Activated naive CD4-positive, alpha-beta T cell treated with anti-CD3 and anti-CD28 coated beads for 36 hours (primary cell): ENCODE results near the gene RARG. TPM values are rescaled to one million over a fixed set of nuclear protein-coding genes. Genes with fewer than 3 reads are reported as not detected.
A peak's percentile ranks its signal among the peaks of the same experiment; 100 is the strongest.

ENCODE experiments used
- CTCF ChIA-PET: fragments of 350-600 bp; sonication (Branson Sonifier 250); formaldehyde crosslinking; loops from one replicate; lab custom pipeline; 2021; ENCODE audit warnings: antibody characterized with exemption; lab: Charles Lee
- DNase-seq: peaks from one replicate; pipeline ENCODE4 v3.0.0-alpha.2; 2020
- H3K27ac Mint-ChIP-seq: one replicate; pipeline ENCODE4 v1.8.0; 2021; ENCODE audit warnings: mild to moderate bottlenecking, mixed read lengths
- H3K27me3 Mint-ChIP-seq: one replicate; pipeline ENCODE4 v1.8.0; 2021; ENCODE audit warnings: low read depth, mixed read lengths
- H3K36me3 Mint-ChIP-seq: one replicate; pipeline ENCODE4 v1.8.0; 2021; ENCODE audit warnings: low read depth, mixed read lengths
- H3K4me1 Mint-ChIP-seq: one replicate; pipeline ENCODE4 v1.8.0; 2021; ENCODE audit warnings: low read depth, mixed read lengths
- H3K4me3 Mint-ChIP-seq: one replicate; pipeline ENCODE4 v1.8.0; 2021; ENCODE audit warnings: mild to moderate bottlenecking, moderate library complexity, mixed read lengths
- H3K9me3 Mint-ChIP-seq: one replicate; pipeline ENCODE4 v1.8.0; 2021; ENCODE audit warnings: mixed read lengths
- intact Hi-C: fragments of 100-400 bp; cut with micrococcal nuclease; formaldehyde crosslinking; loops from one replicate; pipeline ENCODE4 v1.15.1; 2023
- total RNA-seq, 2 experiments: library from RNA; stranded (reverse); gene quantifications; one replicate each; pipeline ENCODE4 v1.2.3, GENCODE V29; 2021

RARG gene
- total RNA-seq, 2 experiments from 2014 or later = 4.0 to 4.6 TPM

DNA sequence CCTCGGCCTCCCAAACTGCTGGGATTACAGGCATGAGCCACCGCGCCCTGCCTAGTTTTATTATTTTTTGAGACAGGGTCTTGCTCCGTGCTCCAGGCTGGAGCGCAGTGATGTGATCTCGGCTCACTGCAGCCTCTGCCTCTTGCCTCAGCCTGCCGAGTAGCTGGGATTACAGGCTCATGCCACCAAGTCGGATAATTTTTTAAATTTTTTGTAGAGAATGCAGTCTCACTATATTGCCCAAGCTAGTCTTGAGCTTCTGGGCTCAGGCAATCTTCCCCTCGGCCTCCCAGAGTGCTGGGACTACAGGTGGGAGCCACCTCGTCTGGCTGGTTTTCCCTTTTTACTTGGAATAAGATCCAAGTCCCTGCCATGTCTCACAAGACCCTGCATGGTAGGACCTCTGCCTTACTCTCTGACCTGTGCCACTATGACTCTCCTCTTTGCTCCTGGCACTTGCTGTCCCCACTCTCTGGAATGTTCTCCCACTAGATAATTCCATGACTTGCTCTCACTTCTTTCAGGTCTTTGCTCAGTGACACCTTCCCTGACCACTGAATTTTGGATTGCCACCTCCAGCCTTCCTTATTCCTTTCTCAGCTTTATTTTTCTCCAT lies 7.7 kb upstream of the RARG start:
- H3K9me3 Mint-ChIP-seq = no peaks in the 10 kb centered on the region
- intact Hi-C loops = no loop called here
- no peak for DNase-seq
- H3K4me1 Mint-ChIP-seq = peaks cover 22% of the 10 kb centered on the region
- H3K27me3 Mint-ChIP-seq = no peaks in the 10 kb centered on the region
- H3K4me3 Mint-ChIP-seq = no peak overlapping the region
- CTCF ChIA-PET = interaction anchor here (7.5 kb wide), 1 partner anchor 26 kb away, joined by 42 read pairs; no protein-coding TSS in a partner anchor
- no peak overlapping the region for H3K27ac Mint-ChIP-seq
- H3K36me3 Mint-ChIP-seq = no peaks in the 10 kb centered on the region

DNA sequence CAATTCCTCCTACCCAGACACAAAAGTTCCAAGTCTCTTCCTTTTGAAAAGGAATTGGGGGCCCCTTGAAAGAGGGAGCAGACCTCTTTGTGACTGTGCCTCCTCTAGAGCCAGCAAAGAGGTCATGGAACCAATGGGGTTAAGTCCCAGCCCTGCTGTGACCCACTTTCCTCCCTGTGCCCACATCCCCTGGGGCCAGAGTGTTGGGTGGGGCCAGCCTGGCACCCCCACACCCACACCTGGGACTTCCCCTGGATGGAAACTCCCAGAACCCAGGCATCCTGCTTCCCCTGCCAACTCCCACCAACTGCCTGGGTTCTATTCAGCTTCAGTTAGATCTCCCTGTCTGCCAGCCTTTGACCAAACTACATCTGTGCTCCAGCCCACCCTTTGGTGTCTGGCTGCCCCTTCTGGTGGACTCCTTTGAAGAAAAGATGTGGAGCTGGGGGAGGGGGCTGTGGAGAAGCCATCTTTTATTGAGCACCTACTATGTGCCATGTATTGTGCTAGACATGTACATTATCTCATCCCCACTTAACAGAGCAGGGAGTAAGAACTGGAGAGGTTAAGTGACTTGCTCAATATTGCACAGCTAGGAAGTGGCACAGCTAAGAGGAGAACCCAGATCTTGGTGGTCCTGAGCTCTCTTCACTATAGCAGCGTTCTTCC lies 4.6 kb upstream of the RARG start:
- Mint-ChIP-seq H3K27ac (peak overlapping the region; percentile 20), H3K4me1 (peaks cover 43% of the 10 kb centered on the region), H3K4me3 (no peak overlapping the region), H3K36me3 (no peaks in the 10 kb centered on the region), H3K9me3 (no peaks in the 10 kb centered on the region), H3K27me3 (no peaks in the 10 kb centered on the region)
- intact Hi-C loops = loop anchor here (2.0 kb wide), 1 partner anchor 16 kb away; no protein-coding TSS in a partner anchor
- CTCF ChIA-PET = interaction anchor here (0.9 to 3.4 kb wide), 9 partner anchors 13 to 84 kb away, joined by 3 to 16 read pairs (median 4); partner anchors contain the start of genes AAAS and ESPL1
- DNase-seq = peak; percentile 55

DNA sequence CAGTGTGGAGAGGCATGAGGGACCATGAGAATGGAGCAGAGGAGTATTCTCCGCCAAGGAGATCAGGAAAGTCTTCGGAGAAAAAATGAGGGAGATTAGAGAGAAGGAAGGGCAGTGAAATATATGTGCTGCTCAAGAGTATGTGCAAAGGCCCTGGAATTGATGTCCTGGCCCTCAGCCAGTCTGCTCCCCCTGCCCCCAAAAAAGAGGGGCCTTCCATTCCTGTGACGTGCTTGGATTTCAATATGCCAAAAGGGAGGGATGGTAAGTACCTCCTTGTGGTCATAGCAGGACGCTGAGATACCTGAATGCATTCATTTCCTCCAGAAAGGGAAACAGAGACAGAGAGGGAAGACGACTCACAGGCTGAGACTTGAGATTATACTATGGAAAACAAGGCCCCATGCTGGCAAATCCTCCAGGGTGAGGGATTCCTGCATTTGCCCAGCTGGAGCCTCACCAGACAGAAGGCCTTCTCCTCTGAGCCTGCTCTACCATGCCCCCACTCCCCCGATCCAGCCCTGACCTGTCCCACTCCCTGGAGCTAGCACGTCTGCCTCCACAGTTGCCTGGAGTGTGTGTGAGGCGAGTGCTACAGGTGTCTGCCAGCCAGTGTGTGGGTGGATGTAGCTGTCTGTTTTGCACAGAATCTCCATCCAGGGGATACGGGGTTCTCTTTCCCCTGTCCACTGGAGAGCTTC lies 3.9 kb upstream of the RARG start:
- intact Hi-C loops = loop anchor here (2.0 kb wide), 1 partner anchor 15 kb away; no protein-coding TSS in a partner anchor
- no peaks in the 10 kb centered on the region for H3K27me3 Mint-ChIP-seq

DNA sequence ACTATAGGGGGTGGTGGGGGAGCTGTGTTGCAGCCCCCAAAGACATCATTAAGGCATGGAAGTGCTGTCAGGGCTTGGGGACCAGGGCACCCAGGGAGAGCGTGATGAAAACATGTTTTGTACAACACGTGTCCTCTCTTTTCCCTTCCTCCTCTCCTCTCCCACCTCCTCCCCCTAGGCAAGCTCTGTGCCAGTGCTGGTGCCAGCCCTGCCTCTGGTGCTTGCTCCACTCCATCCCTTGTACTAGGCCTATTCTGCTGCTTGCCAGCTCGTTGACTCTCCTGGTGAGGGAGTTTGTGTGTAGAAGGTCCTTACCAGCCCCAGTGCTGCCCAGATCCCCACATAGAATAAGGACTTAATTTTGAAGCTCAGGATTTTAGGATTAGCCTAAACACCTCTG lies 3.2 kb upstream of the RARG start:
- Mint-ChIP-seq H3K4me3 (no peak overlapping the region), H3K36me3 (no peaks in the 10 kb centered on the region), H3K9me3 (no peaks in the 10 kb centered on the region), H3K27ac (no peak overlapping the region), H3K4me1 (peaks cover 43% of the 10 kb centered on the region), H3K27me3 (no peaks in the 10 kb centered on the region)
- no peak for DNase-seq
- intact Hi-C loops = no loop called here
- CTCF ChIA-PET = interaction anchor here (0.7 to 2.1 kb wide), 4 partner anchors 14 to 33 kb away, joined by 3 to 9 read pairs (median 4); partner anchors contain the start of gene ESPL1

More for the DNA sequence above, 3.9 kb upstream of the RARG start:
- peak; percentile 37 for DNase-seq
- peaks cover 43% of the 10 kb centered on the region for H3K4me1 Mint-ChIP-seq
- no peaks in the 10 kb centered on the region for H3K9me3 Mint-ChIP-seq
- no peak overlapping the region for H3K4me3 Mint-ChIP-seq
- no peaks in the 10 kb centered on the region for H3K36me3 Mint-ChIP-seq
- peak overlapping the region; percentile 20 for H3K27ac Mint-ChIP-seq
- CTCF ChIA-PET = interaction anchor here (0.9 to 3.4 kb wide), 8 partner anchors 13 to 85 kb away, joined by 3 to 16 read pairs (median 5); partner anchors contain the start of genes AAAS and ESPL1

DNA sequence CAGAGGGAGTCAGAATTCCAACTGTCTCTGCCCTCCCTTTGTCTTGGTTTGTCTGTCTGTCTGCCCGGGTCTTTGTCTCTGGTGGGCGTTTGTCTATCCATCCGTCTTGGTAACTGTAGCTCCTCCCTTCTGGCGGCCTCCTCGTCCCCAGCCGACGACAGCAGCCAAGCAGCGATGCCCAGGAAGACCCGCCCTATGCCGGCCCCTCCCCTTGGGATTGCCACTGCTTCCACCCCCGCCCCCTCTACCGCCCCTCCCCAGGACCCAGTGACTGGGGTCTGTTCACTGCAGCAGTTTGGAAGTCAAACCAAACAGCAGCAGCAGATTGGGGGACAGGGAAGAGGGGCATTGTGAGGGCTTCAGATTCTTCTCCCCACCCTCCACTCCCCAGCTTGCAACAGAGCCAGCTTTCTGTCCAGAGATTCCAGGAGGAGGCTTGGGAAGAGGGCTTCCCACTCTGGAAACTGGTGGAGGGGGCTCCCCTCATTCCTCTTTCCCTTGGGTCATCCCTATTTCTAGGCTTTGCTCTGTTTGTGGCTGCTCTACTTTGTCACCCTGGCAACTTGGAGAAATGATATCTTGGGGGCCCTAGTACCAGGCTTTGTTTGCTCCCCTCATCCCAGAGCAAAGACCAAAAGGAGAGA lies 2.4 kb upstream of the RARG start:
- DNase-seq = no peak
- Mint-ChIP-seq H3K9me3 (no peaks in the 10 kb centered on the region), H3K27me3 (no peaks in the 10 kb centered on the region), H3K4me1 (peaks cover 47% of the 10 kb centered on the region), H3K4me3 (no peak overlapping the region), H3K27ac (no peak overlapping the region), H3K36me3 (no peaks in the 10 kb centered on the region)
- intact Hi-C loops = no loop called here
- CTCF ChIA-PET = interaction anchor here (2.5 kb wide), 1 partner anchor 20 kb away, joined by 12 read pairs; no protein-coding TSS in a partner anchor

DNA sequence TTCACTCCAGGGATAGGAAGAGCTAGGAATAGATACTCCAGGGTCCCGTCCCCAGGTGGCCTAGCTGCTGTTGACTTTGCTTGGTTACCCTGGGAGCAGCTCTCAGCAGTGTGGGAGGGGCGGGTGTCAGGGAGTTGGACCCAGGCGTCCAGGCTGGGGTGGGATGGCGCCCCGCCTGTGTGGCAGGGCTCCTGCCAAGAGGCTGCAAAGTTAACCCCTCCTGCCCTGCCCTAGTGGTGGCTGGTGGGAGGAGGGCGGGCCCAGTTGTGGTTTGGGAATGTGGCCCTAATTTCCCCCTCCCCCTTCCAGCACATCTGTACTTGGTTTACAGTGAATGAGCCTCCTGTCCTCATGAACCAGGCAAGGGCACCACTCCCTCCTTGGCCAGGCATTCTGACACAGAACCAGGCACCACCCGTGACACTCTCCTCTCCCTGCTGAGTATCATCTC lies 1.7 kb upstream of the RARG start:
- no peaks in the 10 kb centered on the region for H3K36me3 Mint-ChIP-seq
- no peak overlapping the region for H3K27ac Mint-ChIP-seq
- no peaks in the 10 kb centered on the region for H3K27me3 Mint-ChIP-seq
- no peaks in the 10 kb centered on the region for H3K9me3 Mint-ChIP-seq
- CTCF ChIA-PET = interaction anchor here (0.9 to 2.5 kb wide), 2 partner anchors 20 to 22 kb away, joined by 3 to 12 read pairs; no protein-coding TSS in a partner anchor
- DNase-seq = no peak
- intact Hi-C loops = no loop called here
- peaks cover 49% of the 10 kb centered on the region for H3K4me1 Mint-ChIP-seq
- no peak overlapping the region for H3K4me3 Mint-ChIP-seq

DNA sequence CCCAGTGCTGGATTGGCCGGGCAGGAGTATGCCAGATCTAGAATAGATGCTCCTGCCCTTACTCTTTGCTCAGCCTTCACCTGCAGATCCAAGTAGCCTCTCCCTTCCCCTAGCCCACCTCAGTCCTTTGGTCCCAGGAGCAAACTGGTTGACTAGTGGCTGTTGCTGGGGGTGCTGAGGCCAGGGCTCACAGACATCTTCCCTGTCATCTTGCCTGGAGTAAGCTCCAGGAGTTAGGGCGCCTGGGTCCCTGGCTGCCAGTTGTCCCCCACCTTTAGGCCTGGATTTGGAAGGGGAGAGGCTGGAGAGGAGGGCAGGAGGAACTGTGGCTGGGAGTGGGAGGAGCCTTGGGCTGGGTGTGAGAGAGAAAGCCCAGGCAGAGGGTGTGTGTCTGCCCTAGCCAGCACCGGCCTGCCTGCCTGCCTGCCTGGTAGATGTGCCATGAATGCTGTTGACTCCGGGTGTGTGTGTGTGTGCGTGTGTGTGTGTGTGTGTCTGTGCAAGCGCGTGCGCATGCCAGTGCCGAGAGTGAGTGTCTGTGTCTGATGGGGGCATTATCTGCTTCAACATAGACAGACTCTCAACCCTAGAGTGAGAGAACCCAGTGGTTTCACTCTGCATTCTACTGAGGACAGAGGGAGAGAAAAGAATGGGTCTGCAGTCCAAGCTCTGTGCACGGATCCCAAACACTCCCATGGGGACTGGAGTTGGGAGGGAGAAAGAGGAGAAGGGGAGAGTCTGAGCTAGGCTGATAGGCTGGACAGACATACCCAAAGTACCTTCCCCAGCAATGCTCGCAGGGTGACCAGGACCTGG lies 845 bp upstream of the RARG start:
- H3K27ac Mint-ChIP-seq = no peak overlapping the region
- peak overlapping the region; percentile 82 for H3K4me3 Mint-ChIP-seq
- DNase-seq = no peak
- H3K4me1 Mint-ChIP-seq = peaks cover 56% of the 10 kb centered on the region
- H3K36me3 Mint-ChIP-seq = no peaks in the 10 kb centered on the region
- no peaks in the 10 kb centered on the region for H3K27me3 Mint-ChIP-seq
- CTCF ChIA-PET = interaction anchor here (0.6 to 2.5 kb wide), 5 partner anchors 19 to 91 kb away, joined by 3 to 12 read pairs (median 4); partner anchors contain the start of gene ESPL1
- intact Hi-C loops = loop anchor here (1.0 kb wide), 1 partner anchor 10 kb away; no protein-coding TSS in a partner anchor
- H3K9me3 Mint-ChIP-seq = no peaks in the 10 kb centered on the region

DNA sequence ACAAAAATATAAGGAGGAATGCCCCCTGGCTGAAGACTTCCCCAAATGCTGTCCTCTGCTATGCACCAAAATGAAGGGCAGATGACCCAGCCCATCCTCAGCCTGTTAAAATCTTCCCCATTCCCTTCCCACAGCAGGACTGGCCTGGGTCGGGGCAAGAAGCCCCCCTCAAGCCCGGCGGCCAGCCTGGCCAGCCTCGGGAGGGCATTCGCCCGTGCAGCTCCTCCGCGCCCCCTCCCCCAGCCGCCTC lies 413 bp downstream of the RARG start:
- H3K36me3 Mint-ChIP-seq = no peaks in the 10 kb centered on the region
- H3K4me3 Mint-ChIP-seq = peak overlapping the region; percentile 30
- no peak for DNase-seq
- no peak overlapping the region for H3K27ac Mint-ChIP-seq
- H3K9me3 Mint-ChIP-seq = no peaks in the 10 kb centered on the region
- intact Hi-C loops = no loop called here
- CTCF ChIA-PET = interaction anchor here (0.6 kb wide), 1 partner anchor 14 kb away, joined by 3 read pairs; no protein-coding TSS in a partner anchor
- H3K27me3 Mint-ChIP-seq = no peaks in the 10 kb centered on the region
- H3K4me1 Mint-ChIP-seq = peaks cover 58% of the 10 kb centered on the region

DNA sequence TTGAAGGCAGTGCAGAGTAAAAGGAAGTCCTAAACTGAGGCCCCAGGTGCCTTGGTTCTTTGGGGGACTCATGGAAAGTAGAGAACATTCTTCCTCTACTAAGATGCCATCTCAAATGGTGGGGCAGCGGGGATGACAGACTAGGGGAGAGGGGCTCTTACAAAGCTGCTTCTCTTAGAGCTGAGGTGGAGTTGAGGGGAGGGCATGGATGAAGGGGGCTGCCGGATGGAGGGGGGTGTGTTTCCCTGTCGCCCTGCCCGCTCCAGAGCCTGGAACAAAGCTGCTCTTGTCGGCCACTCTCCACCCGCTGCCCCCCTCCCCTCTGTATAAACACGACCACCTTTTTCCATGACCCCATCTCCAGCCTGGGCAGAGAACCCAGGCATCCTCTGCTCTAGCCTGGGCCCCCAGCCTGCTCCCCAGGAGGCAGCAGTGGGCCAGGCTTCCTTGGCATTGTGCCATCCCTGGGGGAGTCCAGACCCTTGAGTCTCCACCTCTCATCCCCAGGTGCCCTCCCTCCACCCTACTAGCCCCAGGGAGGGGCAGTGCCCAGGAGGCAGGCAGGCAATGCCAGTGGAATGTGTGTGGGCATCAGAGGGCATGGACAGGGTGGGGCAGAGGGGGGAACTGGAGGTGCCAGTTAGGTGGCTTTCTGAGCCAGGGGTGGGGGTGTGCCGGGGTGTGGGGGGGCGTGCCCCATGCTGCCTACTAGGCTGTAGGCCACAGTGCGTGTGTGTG lies 1.7 kb downstream of the RARG start:
- intact Hi-C loops = no loop called here
- Mint-ChIP-seq H3K27me3 (no peaks in the 10 kb centered on the region), H3K4me3 (no peak overlapping the region), H3K9me3 (no peaks in the 10 kb centered on the region), H3K36me3 (no peaks in the 10 kb centered on the region), H3K4me1 (peaks cover 47% of the 10 kb centered on the region), H3K27ac (no peak overlapping the region)
- no peak for DNase-seq
- CTCF ChIA-PET = interaction anchor here (0.6 to 1.4 kb wide), 3 partner anchors 16 to 122 kb away, joined by 3 to 4 read pairs (median 3); partner anchors contain the start of gene ESPL1

DNA sequence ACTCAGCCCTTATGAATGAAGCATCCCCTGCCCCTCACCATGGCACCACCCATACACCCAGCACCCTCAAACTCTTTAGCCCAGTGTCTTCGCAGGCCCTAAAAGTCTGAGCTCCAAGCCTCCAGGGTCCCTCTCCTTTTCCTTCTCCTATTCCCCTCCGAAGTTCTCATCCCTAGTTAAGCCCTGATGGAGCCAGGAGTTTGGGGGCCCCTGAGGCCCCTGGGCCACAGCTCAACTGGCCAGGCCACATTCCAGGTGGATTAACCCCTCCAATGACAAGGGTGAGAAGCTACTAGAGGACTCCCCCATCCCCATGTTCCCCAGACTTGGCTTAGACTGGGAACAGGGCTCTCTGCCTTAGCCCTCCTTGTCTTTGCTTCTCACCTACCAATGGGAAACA lies 2.6 kb downstream of the RARG start:
- H3K4me3 Mint-ChIP-seq = no peak overlapping the region
- no peaks in the 10 kb centered on the region for H3K27me3 Mint-ChIP-seq
- intact Hi-C loops = no loop called here
- CTCF ChIA-PET = interaction anchor here (0.6 to 1.4 kb wide), 5 partner anchors 15 to 123 kb away, joined by 3 to 4 read pairs (median 3); partner anchors contain the start of genes AAAS and ESPL1
- no peaks in the 10 kb centered on the region for H3K9me3 Mint-ChIP-seq
- H3K36me3 Mint-ChIP-seq = no peaks in the 10 kb centered on the region
- H3K4me1 Mint-ChIP-seq = peaks cover 49% of the 10 kb centered on the region
- no peak overlapping the region for H3K27ac Mint-ChIP-seq
- no peak for DNase-seq
